HepG2 (cell line): ENCODE results near the gene ZNF628. TPM values are rescaled to one million over a fixed set of nuclear protein-coding genes. Genes with fewer than 3 reads are reported as not detected.

ENCODE experiments used
- ATAC-seq: fragments of 200-7000 bp; cut with Tn5 transposase; 3 replicates; pipeline ENCODE4 v1.9.1; 2020; ENCODE audit warnings: mild to moderate bottlenecking, moderate library complexity
- BruUV-seq: library from RNA; stranded (reverse); fragments of 400-500 nt; replicated peaks from 2 replicates; lab custom pipeline; 2021; lab: Mats Ljungman, UMichigan
- CTCF ChIA-PET: fragments of 300-600 bp; formaldehyde crosslinking; extraction: SDS; loops from one replicate; lab custom pipeline; 2021; ENCODE audit warnings: low total read pairs, inconsistent platforms, low intra/inter-chr PET ratio; lab: Yijun Ruan, JAX
- POLR2A ChIA-PET: fragments of 350-600 bp; sonication (Branson Sonifier 250); formaldehyde crosslinking; loops from one replicate; lab custom pipeline; 2020; ENCODE audit warnings: antibody characterized with exemption, inconsistent platforms; lab: Yijun Ruan, JAX
- DNase-seq: peaks from one replicate; pipeline ENCODE4 v3.0.0-alpha.2; 2015; ENCODE audit warnings: low spot score
- FAIRE-seq: peaks from 3 replicates; lab custom pipeline; 2011; peaks lifted over from hg19 to GRCh38; lab: Jason Lieb, UNC
- H2AFZ ChIP-seq: one replicate; pipeline ENCODE4 v1.6.1; 2011; ENCODE audit warnings: low read length, inconsistent platforms
- H3K27ac ChIP-seq: fragments of 300-600 bp; 3 replicates; pipeline ENCODE4 v1.8.0; 2011; ENCODE audit warnings: mixed run types, mild to moderate bottlenecking, mixed read lengths, low read length, inconsistent platforms; ENCODE audit not compliant: insufficient read depth; ENCODE audit errors: extremely low read length
- H3K27me3 ChIP-seq, 2 experiments: fragments of 200-600 bp in 1 of 2; 2 replicates in 1 of 2; 3 replicates in 1 of 2; pipeline versions ENCODE4 v1.6.0 to v1.8.0; 2011; ENCODE audit warnings: low read length in 2 of 2, mild to moderate bottlenecking in 2 of 2, moderate library complexity in 2 of 2, inconsistent platforms in 1 of 2; ENCODE audit not compliant: insufficient read depth in 2 of 2, control insufficient read depth in 1 of 2
- H3K36me3 ChIP-seq, 2 experiments: fragments of 200-600 bp in 1 of 2; replicated peaks in 1 of 2; 2 replicates in 1 of 2; 3 replicates in 1 of 2; pipeline versions ENCODE4 v1.5.1 to v1.8.0; 2011; ENCODE audit warnings: low read length in 2 of 2, inconsistent platforms in 1 of 2; ENCODE audit not compliant: insufficient read depth in 2 of 2, control insufficient read depth in 1 of 2
- H3K4me1 ChIP-seq: 2 replicates; pipeline ENCODE4 v1.5.1; 2012; ENCODE audit warnings: low read length, inconsistent platforms; ENCODE audit not compliant: insufficient read depth
- H3K4me2 ChIP-seq: 2 replicates; pipeline ENCODE4 v1.6.0; 2011; ENCODE audit warnings: low read depth, low read length, inconsistent platforms
- H3K4me3 ChIP-seq, 3 experiments: fragments of 200-600 bp in 1 of 3; sonication (generic), shearing (Covaris generic) in 1 of 3; replicated peaks in 1 of 3; 2 replicates each; pipeline ENCODE4 v1.5.1; 2011 to 2016; ENCODE audit warnings: low read length in 3 of 3, inconsistent platforms in 2 of 3, low read depth in 2 of 3, mild to moderate bottlenecking in 2 of 3, control low read depth in 1 of 3, mixed read lengths in 1 of 3; ENCODE audit not compliant: insufficient read depth in 1 of 3
- H3K79me2 ChIP-seq: one replicate; pipeline ENCODE4 v1.6.1; 2011; ENCODE audit warnings: low read length, inconsistent platforms; ENCODE audit not compliant: insufficient read depth
- H3K9ac ChIP-seq: 2 replicates; pipeline ENCODE4 v1.6.0; 2011; ENCODE audit warnings: mild to moderate bottlenecking, low read depth, low read length, inconsistent platforms; ENCODE audit not compliant: insufficient read depth
- H3K9me3 ChIP-seq: 2 replicates; pipeline ENCODE4 v1.5.1; 2012; ENCODE audit warnings: mild to moderate bottlenecking, low read length
- H4K20me1 ChIP-seq: 2 replicates; pipeline ENCODE4 v1.6.0; 2011; ENCODE audit warnings: inconsistent platforms, mild to moderate bottlenecking, low read length, moderate library complexity; ENCODE audit not compliant: insufficient read depth
- CC2D1A ChIP-seq: sonication (generic); formaldehyde crosslinking; IDR thresholded peaks from 2 replicates; pipeline ENCODE4 v1.8.1; 2023; ENCODE audit warnings: mild to moderate bottlenecking, missing genetic modification reagents
- HNF4A ChIP-seq: sonication (generic); formaldehyde crosslinking; IDR thresholded peaks from 2 replicates; pipeline ENCODE4 v1.4.0; 2020; ENCODE audit warnings: missing genetic modification reagents
- MAX ChIP-seq: IDR thresholded peaks from 2 replicates; pipeline ENCODE4 v1.6.1; 2012; ENCODE audit warnings: inconsistent platforms
- NFATC3 ChIP-seq: sonication (generic); formaldehyde crosslinking; IDR thresholded peaks from 2 replicates; pipeline ENCODE4 v1.5.1; 2020; ENCODE audit warnings: mild to moderate bottlenecking, missing genetic modification reagents
- NFYB ChIP-seq: sonication (generic); formaldehyde crosslinking; IDR thresholded peaks from 2 replicates; pipeline ENCODE4 v1.4.0; 2020; ENCODE audit warnings: missing genetic modification reagents
- PATZ1 ChIP-seq: sonication (generic); formaldehyde crosslinking; IDR thresholded peaks from 2 replicates; pipeline ENCODE4 v1.4.0; 2020; ENCODE audit warnings: missing genetic modification reagents
- U2AF2 ChIP-seq: fragments of 200-400 bp; formaldehyde crosslinking; IDR thresholded peaks from 2 replicates; pipeline ENCODE4 v1.6.1; 2017; ENCODE audit warnings: low read depth, mild to moderate bottlenecking, low read length
- ZBTB40 ChIP-seq, 2 experiments: fragments of 450-650 bp in 1 of 2; sonication (generic) in 1 of 2; formaldehyde crosslinking in 1 of 2; IDR thresholded peaks; 2 replicates each; pipeline versions ENCODE4 v1.6.1 to v1.8.0; 2016 to 2022; ENCODE audit warnings: antibody characterized with exemption in 1 of 2, mild to moderate bottlenecking in 1 of 2, missing genetic modification reagents in 1 of 2
- ZNF263 ChIP-seq: sonication (generic); formaldehyde crosslinking; IDR thresholded peaks from 2 replicates; pipeline ENCODE4 v1.4.0; 2020; ENCODE audit warnings: missing genetic modification reagents
- ZNF30 ChIP-seq: sonication (generic); formaldehyde crosslinking; IDR thresholded peaks from 2 replicates; pipeline ENCODE4 v1.5.0; 2020; ENCODE audit warnings: mild to moderate bottlenecking, missing genetic modification reagents
- ZNF839 ChIP-seq: sonication (generic); formaldehyde crosslinking; IDR thresholded peaks from 2 replicates; pipeline ENCODE4 v1.4.0; 2020; ENCODE audit warnings: missing genetic modification reagents, mild to moderate bottlenecking, borderline replicate concordance
- WGBS: methylation state at CpG from one replicate; pipeline ENCODE4 v1.1.6; 2017; ENCODE audit warnings: low lambda C conversion rate; 5-methylcytosine and 5-hydroxymethylcytosine counted together
- in situ Hi-C: cut with HindIII; loops from 2 replicates; pipeline ENCODE4 v1.10.0; 2017; ENCODE audit warnings: low pct_unique_long_range_greater_than_20kb; ENCODE audit not compliant: extremely low pct_ligation_motif_present
- intact Hi-C: fragments of 100-400 bp; cut with micrococcal nuclease; formaldehyde crosslinking; loops from one replicate; pipeline ENCODE4 v1.10.0; 2022; ENCODE audit not compliant: unreplicated experiment
- polyA plus RNA-seq, 8 experiments: library from polyadenylated mRNA; depleted of rRNA in 3 of 8; stranded (reverse) in 7 of 8; unstranded in 1 of 8; fragments of >200 nt; fragmentation: Illumina TruSeq in 4 of 8; extraction: Trizol in 4 of 8; gene quantifications; 2 replicates each; pipeline versions ENCODE4 v1.2.1 to v1.2.3, GENCODE V29; 2011 to 2016; ENCODE audit warnings: low read depth in 4 of 8, missing spikeins in 1 of 8, mixed read lengths in 1 of 8; ENCODE audit not compliant: insufficient read depth in 1 of 8
- total RNA-seq, 5 experiments: library from RNA; depleted of rRNA; stranded (reverse); fragments of >200 nt; fragmentation: Illumina TruSeq; extraction: Trizol; gene quantifications; 2 replicates each; pipeline ENCODE4 v1.2.3, GENCODE V29; 2016; ENCODE audit warnings: low read depth in 1 of 5

The ZNF628 gene
- total and polyA plus RNA-seq, 2 of the 13 experiments (the other 11 are each of a cell fraction or from before 2014, with no cell fraction given) = 0.54 to 1.2 TPM

- CTCF ChIA-PET = no interaction called here
- no peaks in the 10 kb centered on the region for H3K9me3 ChIP-seq
- H3K4me2 ChIP-seq = peak overlapping the region; percentile 67
- H3K79me2 ChIP-seq = no peaks in the 10 kb centered on the region
- H2AFZ ChIP-seq = no peak overlapping the region
- peak overlapping the region; percentile 32; the same call in 1 of the 2 replicates for H3K9ac ChIP-seq
- peak overlapping the region in 2 of 3 experiments; percentile 16 to 42; a peak in 1 of 6 replicates for H3K4me3 ChIP-seq
- FAIRE-seq (no peak), ATAC-seq (peak; percentile 21), DNase-seq (peak; percentile 23)
- H3K27ac ChIP-seq = no peak overlapping the region
- no peaks in the 10 kb centered on the region for H3K36me3 ChIP-seq
- H3K4me1 ChIP-seq = peaks cover 33% of the 10 kb centered on the region
- in situ Hi-C loops (no loop called here), intact Hi-C loops (no loop called here)
- TSS peak; percentile 57 for BruUV-seq
- POLR2A ChIA-PET = interaction anchor here (0.7 to 4.3 kb wide), 5 partner anchors 10 to 231 kb away, joined by 3 to 44 read pairs (median 4); partner anchors contain the start of genes ISOC2 and ZNF628
- 20% methylated on average over 19 of the region's 27 CpGs for WGBS
- H4K20me1 ChIP-seq = no peaks in the 10 kb centered on the region
- peaks cover 8 to 27% of the 10 kb centered on the region in 2 experiments for H3K27me3 ChIP-seq
- TF ChIP-seq PATZ1 (CRISPR knock-in tag) (0 out of 2 replicates have a peak, but pooled peaks have one; percentile 27), MAX (0 out of 2 replicates have a peak, but pooled peaks have one; percentile 8), HNF4A (CRISPR knock-in tag) (no peak), ZNF839 (no peak), ZBTB40 (IDR thresholded peaks at IDR 0.05) (no peak), ZBTB40 (CRISPR knock-in tag; IDR thresholded peaks at IDR 0.05) (0 out of 2 replicates have a peak, but pooled peaks have one; percentile 25), CC2D1A (CRISPR knock-in tag) (no peak), ZNF30 (CRISPR knock-in tag) (no peak), NFYB (CRISPR knock-in tag) (0 out of 2 replicates have a peak, but pooled peaks have one; percentile 12), U2AF2 (no peak), ZNF263 (CRISPR knock-in tag) (peak; percentile 82), NFATC3 (CRISPR knock-in tag) (0 out of 2 replicates have a peak, but pooled peaks have one; percentile 35)
Observed at GRCh38 chr19:55486971-55487923, 10.8 kb downstream of the ZNF628 start.
